Stomach (tissue), 4 donors: ENCODE results near the gene SUSD6.

Experiments
- EP300 ChIP-seq: sonication (generic); formaldehyde crosslinking; IDR thresholded peaks from one replicate; pipeline ENCODE4 v1.6.1; 2017; ENCODE audit warnings: antibody characterized with exemption
- POLR2A ChIP-seq, 4 donors: fragments of 450-650 bp; IDR thresholded peaks; one replicate each; pipeline ENCODE4 v1.6.1; 2016; ENCODE audit warnings: antibody characterized with exemption in 4 of 4, control low read depth in 2 of 4, mild to moderate bottlenecking in 1 of 4, moderate library complexity in 1 of 4
- TF ChIP-seq, protein P1 (sequence below), 7 experiments: fragments of 450-650 bp in 4 of 7; fragments of 200-600 bp in 3 of 7; sonication (generic) in 3 of 7; IDR thresholded peaks; one replicate each; pipeline ENCODE4 v1.5.1; 2016 to 2019; ENCODE audit warnings: antibody characterized with exemption in 7 of 7, control low read depth in 2 of 7, mild to moderate bottlenecking in 1 of 7

DNA sequence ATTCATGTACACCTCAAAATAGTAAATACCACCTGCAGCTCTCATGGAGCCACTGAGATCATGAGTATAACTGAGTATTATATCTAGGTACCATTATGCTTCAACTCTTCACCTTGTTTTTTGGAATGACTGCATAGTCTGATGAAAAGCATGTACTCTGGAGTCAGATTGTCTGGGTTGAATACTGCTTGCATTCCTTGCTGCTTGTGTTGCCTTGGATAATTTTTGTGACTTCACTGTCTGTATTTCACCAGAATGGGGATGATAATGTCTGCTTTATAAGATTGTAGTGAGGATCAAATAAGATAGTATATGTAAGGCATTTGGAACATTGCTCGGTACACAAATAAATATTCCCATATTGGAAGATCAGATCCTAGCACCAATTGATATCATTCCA, 54.2 kb downstream of the SUSD6 start:
- TF ChIP-seq, protein P1, sequence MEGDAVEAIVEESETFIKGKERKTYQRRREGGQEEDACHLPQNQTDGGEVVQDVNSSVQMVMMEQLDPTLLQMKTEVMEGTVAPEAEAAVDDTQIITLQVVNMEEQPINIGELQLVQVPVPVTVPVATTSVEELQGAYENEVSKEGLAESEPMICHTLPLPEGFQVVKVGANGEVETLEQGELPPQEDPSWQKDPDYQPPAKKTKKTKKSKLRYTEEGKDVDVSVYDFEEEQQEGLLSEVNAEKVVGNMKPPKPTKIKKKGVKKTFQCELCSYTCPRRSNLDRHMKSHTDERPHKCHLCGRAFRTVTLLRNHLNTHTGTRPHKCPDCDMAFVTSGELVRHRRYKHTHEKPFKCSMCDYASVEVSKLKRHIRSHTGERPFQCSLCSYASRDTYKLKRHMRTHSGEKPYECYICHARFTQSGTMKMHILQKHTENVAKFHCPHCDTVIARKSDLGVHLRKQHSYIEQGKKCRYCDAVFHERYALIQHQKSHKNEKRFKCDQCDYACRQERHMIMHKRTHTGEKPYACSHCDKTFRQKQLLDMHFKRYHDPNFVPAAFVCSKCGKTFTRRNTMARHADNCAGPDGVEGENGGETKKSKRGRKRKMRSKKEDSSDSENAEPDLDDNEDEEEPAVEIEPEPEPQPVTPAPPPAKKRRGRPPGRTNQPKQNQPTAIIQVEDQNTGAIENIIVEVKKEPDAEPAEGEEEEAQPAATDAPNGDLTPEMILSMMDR (IDR thresholded peaks at IDR 0.05), result no peak
- TF ChIP-seq EP300 (no peak), POLR2A (IDR thresholded peaks at IDR 0.05) (no peak)
